Measurements from ENCODE around the gene ATG16L2.
A peak's percentile ranks its signal among the peaks of the same experiment; 100 is the strongest.
"Not testable (repeated sequence)": the region's sequence is repeated elsewhere in the genome, so short reads cannot be mapped to it uniquely, and the experiment has no call there.

The ATG16L2 gene

GRCh38 chr11:72780296-72781062 is 33.7 kb upstream of the ATG16L2 start:
- DNase-seq (ENCODE audit: low read depth in 3 of 3), result no peak

- DNase-seq (ENCODE audit: low read depth in 3 of 3), result no peak
Observed at GRCh38 chr11:72781063-72781312, 33.2 kb upstream of the ATG16L2 start.

GRCh38 chr11:72781313-72782080 is 32.7 kb upstream of the ATG16L2 start:
- DNase-seq (ENCODE audit: low read depth in 3 of 3), result peak; percentile 31 to 40 (median 38)

- DNase-seq (ENCODE audit: low read depth in 3 of 3), result no peak
Observed at GRCh38 chr11:72782081-72782920, 31.9 kb upstream of the ATG16L2 start.

- no peak for DNase-seq (ENCODE audit: low read depth in 3 of 3)
Observed at GRCh38 chr11:72783144-72783905, 30.9 kb upstream of the ATG16L2 start.

- DNase-seq (ENCODE audit: low read depth in 3 of 3), result no peak
Observed at GRCh38 chr11:72784662-72785061, 29.5 kb upstream of the ATG16L2 start.

- DNase-seq (ENCODE audit: low read depth in 3 of 3), result no peak
Observed at GRCh38 chr11:72786305-72787215, 27.7 kb upstream of the ATG16L2 start.

- DNase-seq (ENCODE audit: low read depth in 3 of 3), result no peak
Observed at GRCh38 chr11:72787216-72788104, 26.8 kb upstream of the ATG16L2 start.

GRCh38 chr11:72788241-72788640 is 26.0 kb upstream of the ATG16L2 start:
- DNase-seq (ENCODE audit: low read depth in 3 of 3), result no peak

GRCh38 chr11:72789493-72790131 is 24.6 kb upstream of the ATG16L2 start:
- no peak for DNase-seq (ENCODE audit: low read depth in 3 of 3)

- not testable (repeated sequence) for DNase-seq (ENCODE audit: low read depth in 3 of 3)
Observed at GRCh38 chr11:72791228-72791627, 23.0 kb upstream of the ATG16L2 start.

GRCh38 chr11:72792437-72793021 is 21.7 kb upstream of the ATG16L2 start:
- DNase-seq (ENCODE audit: low read depth in 3 of 3), result no peak

GRCh38 chr11:72793076-72793424 is 21.2 kb upstream of the ATG16L2 start:
- DNase-seq (ENCODE audit: low read depth in 3 of 3), result no peak

GRCh38 chr11:72793425-72794367 is 20.5 kb upstream of the ATG16L2 start, which contains the start of gene STARD10:
STARD10 (minus strand) TSS chr11:72794047; CDS start chr11:72781181, 12,866 bp downstream.
- peak; percentile 89 to 91 (median 91) for DNase-seq (ENCODE audit: low read depth in 3 of 3)

- no peak for DNase-seq (ENCODE audit: low read depth in 3 of 3)
Observed at GRCh38 chr11:72798361-72798760, 15.8 kb upstream of the ATG16L2 start.

- no peak for DNase-seq (ENCODE audit: low read depth in 3 of 3)
Observed at GRCh38 chr11:72799441-72799840, 14.8 kb upstream of the ATG16L2 start.

GRCh38 chr11:72802822-72803221 is 11.4 kb upstream of the ATG16L2 start:
- DNase-seq (ENCODE audit: low read depth in 3 of 3), result no peak

GRCh38 chr11:72805216-72805615 is 9.0 kb upstream of the ATG16L2 start:
- no peak for DNase-seq (ENCODE audit: low read depth in 3 of 3)
